GM23338 (cell line): Measurements from ENCODE around the gene IGF1R. TPM values are rescaled to one million over a fixed set of nuclear protein-coding genes. Genes with fewer than 3 reads are reported as not detected.

Source experiments
- ATAC-seq: fragments of 200-7000 bp; cut with Tn5 transposase; 3 replicates; pipeline ENCODE4 v1.9.1; 2020
- DNase-seq: peaks from one replicate; pipeline ENCODE4 v3.0.0-alpha.2; 2015; ENCODE audit warnings: low spot score
- H2AFZ ChIP-seq: fragments of 200-600 bp; sonication (generic); 2 replicates; pipeline ENCODE4 v1.8.0; 2016; ENCODE audit warnings: antibody characterized with exemption, mild to moderate bottlenecking, moderate library complexity
- H3F3A ChIP-seq: fragments of 200-600 bp; sonication (generic); replicated peaks from 2 replicates; pipeline ENCODE4 v1.8.0; 2017; ENCODE audit warnings: antibody characterized with exemption, mixed run types, low read depth
- H3K27ac ChIP-seq: fragments of 200-600 bp; sonication (generic); 2 replicates; pipeline ENCODE4 v1.6.1; 2016; ENCODE audit warnings: low read depth
- H3K27me3 ChIP-seq: fragments of 200-600 bp; sonication (generic); 2 replicates; pipeline ENCODE4 v1.8.0; 2016; ENCODE audit warnings: mild to moderate bottlenecking, mixed run types, moderate library complexity; ENCODE audit not compliant: insufficient read depth
- H3K36me3 ChIP-seq: fragments of 200-600 bp; sonication (generic); 2 replicates; pipeline ENCODE4 v1.8.0; 2016; ENCODE audit warnings: mild to moderate bottlenecking; ENCODE audit not compliant: insufficient read depth
- H3K4me1 ChIP-seq: fragments of 200-600 bp; sonication (generic); 2 replicates; pipeline ENCODE4 v1.8.0; 2016; ENCODE audit warnings: mild to moderate bottlenecking, moderate library complexity; ENCODE audit not compliant: insufficient read depth
- H3K4me2 ChIP-seq: fragments of 200-600 bp; sonication (generic); 2 replicates; pipeline ENCODE4 v1.7.1; 2017; ENCODE audit warnings: mixed run types
- H3K4me3 ChIP-seq: fragments of 200-600 bp; sonication (generic); 2 replicates; pipeline ENCODE4 v1.6.1; 2016; ENCODE audit warnings: mixed run types
- H3K79me2 ChIP-seq: fragments of 200-600 bp; sonication (generic); replicated peaks from 2 replicates; pipeline ENCODE4 v1.8.0; 2017; ENCODE audit warnings: mild to moderate bottlenecking; ENCODE audit not compliant: insufficient read depth
- H3K9me2 ChIP-seq: fragments of 200-600 bp; sonication (generic); 2 replicates; pipeline ENCODE4 v1.8.0; 2017; ENCODE audit not compliant: insufficient read depth
- H4K20me1 ChIP-seq: fragments of 200-600 bp; sonication (generic); replicated peaks from 2 replicates; pipeline ENCODE4 v1.8.0; 2017; ENCODE audit warnings: mild to moderate bottlenecking; ENCODE audit not compliant: insufficient read depth
- H3K27ac Mint-ChIP-seq: 2 replicates; pipeline ENCODE4 v1.8.0; 2020; ENCODE audit warnings: inconsistent platforms, mild to moderate bottlenecking, moderate library complexity, mixed read lengths
- H3K27me3 Mint-ChIP-seq: 3 replicates; pipeline ENCODE4 v1.8.0; 2022; ENCODE audit warnings: low read depth, mild to moderate bottlenecking, moderate library complexity, mixed read lengths, inconsistent platforms; ENCODE audit not compliant: insufficient read depth, poor library complexity
- H3K36me3 Mint-ChIP-seq: 3 replicates; pipeline ENCODE4 v1.8.0; 2021; ENCODE audit warnings: low read depth, mild to moderate bottlenecking, inconsistent platforms, moderate library complexity, mixed read lengths
- H3K4me1 Mint-ChIP-seq: 3 replicates; pipeline ENCODE4 v1.8.0; 2020; ENCODE audit warnings: mild to moderate bottlenecking, inconsistent platforms, mixed read lengths
- H3K4me3 Mint-ChIP-seq: 3 replicates; pipeline ENCODE4 v1.8.0; 2021; ENCODE audit warnings: moderate library complexity, mild to moderate bottlenecking, inconsistent platforms, mixed read lengths
- H3K9me3 Mint-ChIP-seq: 3 replicates; pipeline ENCODE4 v1.8.0; 2020; ENCODE audit warnings: moderate library complexity, mild to moderate bottlenecking, inconsistent platforms, mixed read lengths
- CTCF ChIP-seq, 2 experiments: fragments of 200-600 bp in 1 of 2; sonication (generic) in 1 of 2; conservative IDR thresholded peaks; 2 replicates each; pipeline versions ENCODE4 v1.5.1 to v1.6.1; 2016 to 2017; ENCODE audit warnings: antibody characterized with exemption in 2 of 2, low read depth in 2 of 2, mild to moderate bottlenecking in 2 of 2, moderate library complexity in 1 of 2
- ETS1 ChIP-seq: IDR thresholded peaks from 2 replicates; pipeline ENCODE4 v1.6.1; 2016; ENCODE audit warnings: antibody characterized with exemption
- STAT1 ChIP-seq: IDR thresholded peaks from one replicate; pipeline ENCODE4 v1.6.1; 2016; ENCODE audit warnings: antibody characterized with exemption; ENCODE audit not compliant: unreplicated experiment
- ZNF114 ChIP-seq: fragments of 250-450 bp; sonication (Bioruptor Pico); IDR thresholded peaks from 2 replicates; pipeline ENCODE4 v1.5.0; 2020; ENCODE audit warnings: mild to moderate bottlenecking, moderate library complexity
- ZNF331 ChIP-seq: fragments of 250-450 bp; sonication (Bioruptor Pico); IDR thresholded peaks from 2 replicates; pipeline ENCODE4 v1.5.0; 2020; ENCODE audit warnings: low read depth, mild to moderate bottlenecking, moderate library complexity
- ZNF462 ChIP-seq: fragments of 250-450 bp; sonication (Bioruptor Pico); IDR thresholded peaks from 2 replicates; pipeline ENCODE4 v1.5.0; 2020; ENCODE audit warnings: mild to moderate bottlenecking, moderate library complexity
- polyA plus RNA-seq: library from polyadenylated mRNA; unstranded; fragments of >200 nt; fragmentation: Nextera tagmentation; extraction: Ambion mirVana; gene quantifications from 2 replicates; pipeline ENCODE4 v1.2.1, GENCODE V29; 2016
- total RNA-seq: library from RNA; depleted of rRNA; stranded (reverse); fragments of >200 nt; shearing (Covaris generic); gene quantifications from 2 replicates; pipeline ENCODE4 v1.2.3, GENCODE V29; 2014
- TF ChIP-seq, protein P1 (sequence below): IDR thresholded peaks from one replicate; pipeline ENCODE4 v1.6.1; 2018; ENCODE audit warnings: antibody characterized with exemption; ENCODE audit not compliant: unreplicated experiment

IGF1R gene
- total and polyA plus RNA-seq, 2 experiments from 2014 or later = 20.4 to 92.2 TPM

DNA sequence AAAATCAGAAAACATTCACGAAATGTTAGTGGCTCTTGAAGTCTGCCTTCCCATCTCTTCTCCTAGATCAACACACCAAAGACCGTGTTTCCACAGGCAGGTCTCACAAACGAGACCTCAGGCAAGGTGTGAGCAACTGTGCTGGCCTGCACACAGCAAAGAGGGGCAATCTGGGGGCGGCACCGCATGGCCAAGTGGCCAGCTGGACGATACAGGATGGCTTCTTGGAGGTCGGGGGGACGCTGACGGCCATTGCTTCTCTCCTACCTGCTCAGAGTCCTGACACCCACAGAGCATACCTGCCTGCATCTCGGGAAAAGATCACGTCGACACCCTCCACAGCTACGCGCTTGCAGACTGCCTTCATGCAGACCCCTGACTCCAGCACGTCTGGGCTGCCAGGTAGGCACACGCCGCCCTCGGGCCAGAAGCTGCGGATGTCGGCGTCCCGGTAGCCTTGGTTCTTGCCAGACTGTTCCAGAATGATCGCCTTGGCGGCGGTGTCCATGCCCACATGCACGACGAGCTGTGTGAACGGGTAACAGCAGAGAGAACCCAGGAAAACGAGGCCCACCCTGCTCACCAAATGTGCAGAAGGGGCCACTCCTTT is 320.9 kb downstream of the IGF1R start (continued):
- TF ChIP-seq ETS1 = no peak

GRCh38 chr15:98970799-98971198 is 322.5 kb downstream of the IGF1R start:
- Histone ChIP-seq H3K27ac (no peak overlapping the region), H3K36me3 (no peaks in the 10 kb centered on the region), H3K27me3 (no peaks in the 10 kb centered on the region), H2AFZ (no peak overlapping the region), H3F3A (no peaks in the 10 kb centered on the region), H3K4me2 (no peak overlapping the region), H4K20me1 (no peaks in the 10 kb centered on the region; the same call in 1 of the 2 replicates), H3K79me2 (no peaks in the 10 kb centered on the region), H3K4me1 (no peaks in the 10 kb centered on the region), H3K9me2 (no peaks in the 10 kb centered on the region), H3K4me3 (no peak overlapping the region)
- peaks cover 7% of the 10 kb centered on the region; the same call in 2 of the 3 replicates for H3K4me1 Mint-ChIP-seq
- no peak for DNase-seq
- H3K9me3 Mint-ChIP-seq = no peaks in the 10 kb centered on the region
- peaks cover 19% of the 10 kb centered on the region for H3K27me3 Mint-ChIP-seq
- ATAC-seq = no peak
- H3K36me3 Mint-ChIP-seq = no peaks in the 10 kb centered on the region
- H3K4me3 Mint-ChIP-seq = no peak overlapping the region
- no peak overlapping the region for H3K27ac Mint-ChIP-seq
- TF ChIP-seq STAT1 (no peak), ZNF462 (CRISPR knock-in tag) (no peak), ETS1 (no peak), ZNF331 (CRISPR knock-in tag) (no peak), CTCF (conservative IDR thresholded peaks at IDR 0.05; ENCODE audit: low read depth in 2 of 2) (no peak), ZNF114 (CRISPR knock-in tag) (no peak)
- TF ChIP-seq, protein P1, sequence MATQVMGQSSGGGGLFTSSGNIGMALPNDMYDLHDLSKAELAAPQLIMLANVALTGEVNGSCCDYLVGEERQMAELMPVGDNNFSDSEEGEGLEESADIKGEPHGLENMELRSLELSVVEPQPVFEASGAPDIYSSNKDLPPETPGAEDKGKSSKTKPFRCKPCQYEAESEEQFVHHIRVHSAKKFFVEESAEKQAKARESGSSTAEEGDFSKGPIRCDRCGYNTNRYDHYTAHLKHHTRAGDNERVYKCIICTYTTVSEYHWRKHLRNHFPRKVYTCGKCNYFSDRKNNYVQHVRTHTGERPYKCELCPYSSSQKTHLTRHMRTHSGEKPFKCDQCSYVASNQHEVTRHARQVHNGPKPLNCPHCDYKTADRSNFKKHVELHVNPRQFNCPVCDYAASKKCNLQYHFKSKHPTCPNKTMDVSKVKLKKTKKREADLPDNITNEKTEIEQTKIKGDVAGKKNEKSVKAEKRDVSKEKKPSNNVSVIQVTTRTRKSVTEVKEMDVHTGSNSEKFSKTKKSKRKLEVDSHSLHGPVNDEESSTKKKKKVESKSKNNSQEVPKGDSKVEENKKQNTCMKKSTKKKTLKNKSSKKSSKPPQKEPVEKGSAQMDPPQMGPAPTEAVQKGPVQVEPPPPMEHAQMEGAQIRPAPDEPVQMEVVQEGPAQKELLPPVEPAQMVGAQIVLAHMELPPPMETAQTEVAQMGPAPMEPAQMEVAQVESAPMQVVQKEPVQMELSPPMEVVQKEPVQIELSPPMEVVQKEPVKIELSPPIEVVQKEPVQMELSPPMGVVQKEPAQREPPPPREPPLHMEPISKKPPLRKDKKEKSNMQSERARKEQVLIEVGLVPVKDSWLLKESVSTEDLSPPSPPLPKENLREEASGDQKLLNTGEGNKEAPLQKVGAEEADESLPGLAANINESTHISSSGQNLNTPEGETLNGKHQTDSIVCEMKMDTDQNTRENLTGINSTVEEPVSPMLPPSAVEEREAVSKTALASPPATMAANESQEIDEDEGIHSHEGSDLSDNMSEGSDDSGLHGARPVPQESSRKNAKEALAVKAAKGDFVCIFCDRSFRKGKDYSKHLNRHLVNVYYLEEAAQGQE = no peak
